NT2/D1 (cell line): ENCODE results near the gene DUS1L.

Experiments used
- DNase-seq: peaks from one replicate; pipeline ENCODE4 v3.0.0-alpha.2; 2011; ENCODE audit warnings: low read depth, low spot score
- H3K27me3 ChIP-seq: 2 replicates; pipeline ENCODE4 v1.6.0; 2011; ENCODE audit warnings: mild to moderate bottlenecking; ENCODE audit not compliant: insufficient read length, insufficient read depth
- H3K36me3 ChIP-seq: 2 replicates; pipeline ENCODE4 v1.6.1; 2011; ENCODE audit warnings: mild to moderate bottlenecking, low read length, mixed read lengths; ENCODE audit not compliant: insufficient read depth, insufficient read length
- H3K4me1 ChIP-seq: 2 replicates; pipeline ENCODE4 v1.5.1; 2011; ENCODE audit not compliant: insufficient read depth, insufficient read length
- H3K4me3 ChIP-seq: 2 replicates; pipeline ENCODE4 v1.5.1; 2011; ENCODE audit warnings: low read depth; ENCODE audit not compliant: insufficient read length
- H3K9ac ChIP-seq: 2 replicates; pipeline ENCODE4 v1.6.0; 2011; ENCODE audit warnings: low read depth; ENCODE audit not compliant: insufficient read length
- H3K9me3 ChIP-seq: 2 replicates; pipeline ENCODE4 v1.5.1; 2011; ENCODE audit warnings: mild to moderate bottlenecking, low read length; ENCODE audit not compliant: insufficient read depth
- SUZ12 ChIP-seq: IDR thresholded peaks from 2 replicates; pipeline ENCODE4 v1.6.1; 2011; ENCODE audit not compliant: insufficient read length, insufficient read depth; ENCODE audit errors: extremely low read depth
- YY1 ChIP-seq: IDR thresholded peaks from 2 replicates; pipeline ENCODE4 v1.6.1; 2011; ENCODE audit not compliant: insufficient read length, insufficient read depth
- ZNF274 ChIP-seq: IDR thresholded peaks from 2 replicates; pipeline ENCODE4 v1.6.1; 2011; ENCODE audit warnings: mild to moderate bottlenecking, low read depth, low read length

DUS1L gene

DNA sequence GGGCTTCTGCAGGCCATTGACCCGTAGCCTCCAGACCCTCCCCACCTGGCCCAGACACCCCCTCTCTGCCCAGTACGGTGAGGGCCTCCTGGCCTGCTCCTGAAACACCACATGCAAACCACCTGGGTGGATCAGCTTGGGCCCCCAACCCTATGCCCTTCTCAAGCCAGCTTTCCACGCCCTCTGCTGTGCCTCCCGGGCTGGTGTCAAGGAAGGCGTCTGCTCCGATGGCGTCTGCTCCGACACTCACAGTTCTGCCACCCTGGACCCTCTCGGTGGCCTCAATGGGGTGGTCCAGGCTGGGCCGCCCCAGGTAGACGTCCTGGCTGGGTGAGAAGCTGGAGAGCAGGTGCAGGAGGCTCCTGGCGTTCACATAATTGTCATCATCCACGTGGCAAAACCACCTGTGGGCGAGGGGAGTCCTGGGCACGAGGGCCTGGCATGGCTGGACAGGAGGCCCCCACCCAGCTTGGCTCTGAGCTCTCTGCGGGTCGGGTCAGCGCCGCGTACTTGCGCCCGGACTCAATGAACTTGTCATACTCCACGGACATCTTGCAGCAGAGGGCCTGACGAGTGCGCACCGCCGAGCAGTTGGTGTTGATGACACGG, 15.3 kb downstream of the DUS1L start:
- peak overlapping the region; percentile 96 for H3K9ac ChIP-seq
- H3K27me3 ChIP-seq, result peaks cover 3% of the 10 kb centered on the region
- H3K36me3 ChIP-seq, result peaks cover 66% of the 10 kb centered on the region
- no peak for TF ChIP-seq YY1
- TF ChIP-seq ZNF274, result no peak
- no peak for TF ChIP-seq SUZ12
- H3K9me3 ChIP-seq, result no peaks in the 10 kb centered on the region
- DNase-seq, result no peak
- peaks cover 24% of the 10 kb centered on the region for H3K4me1 ChIP-seq
- H3K4me3 ChIP-seq, result peak overlapping the region; percentile 97

DNA sequence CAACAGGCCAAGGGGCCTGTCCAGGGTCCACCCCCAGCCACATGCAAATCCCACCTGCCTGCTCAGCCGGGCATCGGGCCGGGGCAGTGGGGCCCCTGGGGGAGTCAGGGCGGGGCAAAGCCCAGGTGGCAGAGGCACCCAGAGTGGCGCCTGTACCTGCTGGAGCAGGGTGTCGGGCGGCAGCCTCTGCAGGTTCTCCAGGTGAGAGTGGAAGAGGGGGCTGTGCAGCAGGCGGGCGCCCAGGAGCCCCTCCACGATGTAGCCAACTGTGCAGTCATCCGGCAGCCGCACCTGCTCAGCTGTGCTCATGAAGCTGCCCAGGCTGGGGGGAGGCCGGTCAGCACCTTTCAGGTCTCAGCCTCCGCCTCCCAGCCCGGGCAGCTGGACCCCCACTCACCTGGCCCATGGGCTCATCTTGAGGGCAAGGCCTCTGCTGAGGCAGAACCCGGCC, 16.1 kb downstream of the DUS1L start:
- TF ChIP-seq YY1 (no peak), SUZ12 (no peak), ZNF274 (no peak)
- Histone ChIP-seq H3K4me1 (peaks cover 20% of the 10 kb centered on the region), H3K36me3 (peaks cover 59% of the 10 kb centered on the region), H3K9me3 (no peaks in the 10 kb centered on the region), H3K4me3 (no peak overlapping the region), H3K9ac (no peak overlapping the region), H3K27me3 (peaks cover 3% of the 10 kb centered on the region)
- DNase-seq, result no peak

DNA sequence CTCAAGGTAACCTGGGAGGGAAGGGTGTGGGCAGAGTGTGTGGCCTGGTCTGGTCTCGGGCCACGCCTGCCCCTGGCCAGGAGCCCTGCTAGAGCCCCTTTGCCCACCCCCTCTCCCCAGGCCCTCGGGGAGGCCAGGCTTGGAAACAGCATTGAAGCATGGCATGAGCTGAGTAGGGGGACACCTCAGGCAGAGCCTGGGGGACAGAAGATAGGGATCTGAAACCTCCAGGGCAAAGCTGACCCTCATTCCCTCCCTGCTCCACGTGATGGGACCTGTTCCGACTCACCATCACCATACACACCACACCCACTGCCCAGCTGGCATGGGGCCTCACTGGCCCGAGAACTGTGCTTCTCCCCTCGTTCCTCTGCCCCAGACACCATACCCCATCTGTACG, 16.5 kb downstream of the DUS1L start:
- no peak for TF ChIP-seq SUZ12
- no peak for TF ChIP-seq ZNF274
- no peak for TF ChIP-seq YY1
- Histone ChIP-seq H3K27me3 (peaks cover 3% of the 10 kb centered on the region), H3K4me1 (peaks cover 20% of the 10 kb centered on the region), H3K36me3 (peaks cover 54% of the 10 kb centered on the region), H3K4me3 (no peak overlapping the region), H3K9ac (no peak overlapping the region), H3K9me3 (no peaks in the 10 kb centered on the region)
- DNase-seq, result no peak

DNA sequence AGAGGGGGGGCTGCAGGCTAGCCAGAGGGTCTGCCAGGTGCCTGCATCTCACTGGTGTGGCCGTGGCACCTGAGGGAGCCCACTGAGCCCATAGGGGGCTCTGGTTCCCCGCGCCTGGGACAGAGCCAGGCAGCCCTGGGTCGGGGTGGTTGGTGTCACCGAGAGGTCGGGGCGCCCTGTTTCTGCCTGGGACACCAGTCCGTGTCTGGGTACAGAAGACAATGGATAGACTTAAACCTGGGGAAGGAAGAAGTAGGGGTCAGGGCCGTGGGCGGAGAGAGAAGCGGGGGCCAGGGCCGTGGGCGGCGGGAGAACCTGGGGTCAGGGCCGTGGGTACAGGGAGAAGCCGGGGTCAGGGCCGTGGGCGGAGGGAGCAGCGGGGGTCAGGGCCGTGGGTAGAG, 17.0 kb downstream of the DUS1L start:
- H3K36me3 ChIP-seq, result peaks cover 49% of the 10 kb centered on the region
- H3K4me3 ChIP-seq, result no peak overlapping the region
- no peak for TF ChIP-seq SUZ12
- no peak for TF ChIP-seq ZNF274
- TF ChIP-seq YY1, result no peak
- no peak for DNase-seq
- peaks cover 3% of the 10 kb centered on the region for H3K27me3 ChIP-seq
- H3K9ac ChIP-seq, result no peak overlapping the region
- peaks cover 24% of the 10 kb centered on the region for H3K4me1 ChIP-seq
- H3K9me3 ChIP-seq, result no peaks in the 10 kb centered on the region

DNA sequence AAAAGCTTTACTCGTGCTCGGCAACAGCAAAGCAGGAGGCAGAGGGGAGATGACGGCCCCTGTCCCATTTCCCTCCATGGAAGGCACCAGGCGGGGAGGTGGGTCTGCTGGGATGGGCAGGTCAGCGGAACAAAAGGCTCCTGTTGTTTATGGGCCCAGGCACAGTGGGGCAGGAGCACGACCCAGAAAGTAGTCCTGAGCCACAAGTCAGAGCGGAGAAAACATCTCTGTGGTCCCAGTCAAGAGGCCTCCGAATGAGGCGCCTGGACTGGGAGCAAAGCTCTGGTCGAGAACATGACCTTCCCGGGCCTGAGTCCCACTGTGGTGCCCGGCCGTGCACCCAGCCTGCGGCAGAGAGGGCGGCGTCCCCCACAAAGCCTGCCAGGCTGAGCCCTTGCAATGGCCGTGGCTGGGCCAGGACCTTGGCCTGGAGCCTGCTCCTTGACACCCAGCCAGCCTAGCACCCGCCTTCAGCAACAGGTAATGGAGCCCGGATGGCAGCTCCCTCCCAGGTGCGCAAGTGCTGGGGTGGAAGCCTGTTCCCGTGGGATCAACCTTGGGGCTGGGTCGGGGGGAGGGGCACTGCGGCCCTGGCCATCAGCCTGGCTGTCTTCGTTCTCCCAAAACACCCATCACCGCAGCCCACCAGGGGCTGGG, 17.6 kb downstream of the DUS1L start:
- no peak overlapping the region for H3K9ac ChIP-seq
- H3K27me3 ChIP-seq, result peaks cover 3% of the 10 kb centered on the region
- TF ChIP-seq ZNF274 (no peak), YY1 (no peak)
- H3K4me3 ChIP-seq, result no peak overlapping the region
- peaks cover 24% of the 10 kb centered on the region for H3K4me1 ChIP-seq
- DNase-seq, result no peak
- H3K9me3 ChIP-seq, result no peaks in the 10 kb centered on the region
- H3K36me3 ChIP-seq, result peaks cover 44% of the 10 kb centered on the region

DNA sequence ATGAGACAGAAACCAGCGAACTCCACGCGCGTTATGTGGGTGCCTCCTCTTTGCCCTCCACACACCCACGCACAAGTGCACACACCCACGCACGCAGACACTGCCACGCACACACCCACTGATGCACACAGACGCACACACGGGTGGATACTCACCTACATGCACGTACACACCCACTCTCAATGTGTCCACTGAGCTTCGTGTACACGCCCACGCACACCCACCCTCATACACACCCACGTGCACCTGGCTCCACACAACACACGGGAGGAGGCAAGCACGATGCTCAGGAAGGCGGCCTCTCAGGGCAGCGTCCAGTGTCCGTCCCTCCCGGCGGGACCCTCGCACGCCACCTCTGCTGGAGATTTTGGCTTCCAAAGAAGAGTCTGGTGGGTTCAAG, 18.2 kb downstream of the DUS1L start:
- no peak overlapping the region for H3K4me3 ChIP-seq
- peaks cover 5% of the 10 kb centered on the region for H3K27me3 ChIP-seq
- no peak for DNase-seq
- H3K9ac ChIP-seq, result peak overlapping the region; percentile 36
- peaks cover 30% of the 10 kb centered on the region for H3K4me1 ChIP-seq
- H3K9me3 ChIP-seq, result no peaks in the 10 kb centered on the region
- TF ChIP-seq SUZ12 (no peak), YY1 (no peak), ZNF274 (no peak)
- H3K36me3 ChIP-seq, result peaks cover 42% of the 10 kb centered on the region

DNA sequence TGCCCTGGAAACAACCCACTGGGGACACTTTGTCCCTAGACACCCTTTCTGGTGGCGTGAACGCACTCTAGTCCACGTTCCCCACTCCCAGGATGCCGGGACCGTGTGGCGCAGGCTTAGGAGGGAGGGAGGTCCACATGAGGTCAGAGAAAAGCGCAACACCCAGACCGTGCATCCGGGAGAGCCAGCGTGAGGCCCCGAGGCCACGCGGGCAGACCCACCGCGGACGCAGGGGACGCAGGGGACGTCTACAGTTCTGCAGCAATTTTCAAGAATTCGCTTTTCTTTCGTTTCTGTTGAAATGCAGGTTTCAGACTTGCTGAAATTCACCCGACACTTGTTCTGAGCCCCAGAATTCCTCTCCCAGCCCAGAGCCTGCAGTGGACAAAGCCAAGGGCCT, 18.7 kb downstream of the DUS1L start:
- no peak for TF ChIP-seq YY1
- TF ChIP-seq SUZ12, result no peak
- no peak for TF ChIP-seq ZNF274
- Histone ChIP-seq H3K9ac (no peak overlapping the region), H3K9me3 (no peaks in the 10 kb centered on the region), H3K27me3 (peaks cover 6% of the 10 kb centered on the region), H3K36me3 (peaks cover 42% of the 10 kb centered on the region), H3K4me1 (peaks cover 31% of the 10 kb centered on the region), H3K4me3 (no peak overlapping the region)
- no peak for DNase-seq
